Gastrocnemius medialis (tissue), 4 donors: Measurements from ENCODE around the gene PLB1.
"Not testable (repeated sequence)": the region's sequence is repeated elsewhere in the genome, so short reads cannot be mapped to it uniquely, and the experiment has no call there.

ENCODE experiments used
- CTCF ChIP-seq, 5 experiments: fragments of 450-650 bp in 3 of 5; fragments of 200-600 bp in 2 of 5; sonication (generic) in 2 of 5; IDR thresholded peaks in 4 of 5; conservative IDR thresholded peaks in 1 of 5; 1 replicate in 4 of 5; 2 replicates in 1 of 5; pipeline ENCODE4 v1.5.1; 2016 to 2019; ENCODE audit warnings: antibody characterized with exemption in 5 of 5, mild to moderate bottlenecking in 3 of 5, moderate library complexity in 3 of 5
- POLR2A ChIP-seq, 2 donors: fragments of 450-650 bp; IDR thresholded peaks; one replicate each; pipeline ENCODE4 v1.6.1; 2017; ENCODE audit warnings: antibody characterized with exemption in 2 of 2, mild to moderate bottlenecking in 2 of 2, moderate library complexity in 2 of 2

- not testable (repeated sequence) for TF ChIP-seq POLR2A (IDR thresholded peaks at IDR 0.05); CTCF (IDR thresholded peaks at IDR 0.05 in 4 of 5, conservative IDR thresholded peaks at IDR 0.05 in 1 of 5)
These were observed 54.5 kb downstream of the PLB1 start for GRCh38 chr2:28550345-28550744.
